Measurements from ENCODE around the gene FOXP2.

FOXP2 gene

DNA sequence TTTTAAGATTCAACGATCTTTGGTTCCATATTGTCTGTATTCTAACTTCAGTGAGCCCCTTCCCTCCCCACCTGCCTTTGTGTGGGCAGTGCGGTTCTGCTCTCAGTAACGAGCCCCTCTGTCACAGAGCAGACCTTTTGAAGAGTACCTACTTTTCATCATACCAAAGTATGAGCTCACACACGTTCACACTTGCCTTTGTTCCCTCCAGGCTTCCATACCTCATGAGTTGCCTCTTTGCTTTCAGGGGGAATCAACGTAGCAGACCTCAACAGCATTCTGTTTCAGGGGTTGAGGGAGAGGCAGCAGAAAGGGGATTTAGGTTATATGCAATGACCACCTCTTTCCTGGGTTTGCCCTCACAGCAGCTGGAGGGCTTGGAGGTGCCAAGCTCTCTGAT lies 295.9 kb downstream of the FOXP2 start (continued):
- TF ChIP-seq, protein P1, sequence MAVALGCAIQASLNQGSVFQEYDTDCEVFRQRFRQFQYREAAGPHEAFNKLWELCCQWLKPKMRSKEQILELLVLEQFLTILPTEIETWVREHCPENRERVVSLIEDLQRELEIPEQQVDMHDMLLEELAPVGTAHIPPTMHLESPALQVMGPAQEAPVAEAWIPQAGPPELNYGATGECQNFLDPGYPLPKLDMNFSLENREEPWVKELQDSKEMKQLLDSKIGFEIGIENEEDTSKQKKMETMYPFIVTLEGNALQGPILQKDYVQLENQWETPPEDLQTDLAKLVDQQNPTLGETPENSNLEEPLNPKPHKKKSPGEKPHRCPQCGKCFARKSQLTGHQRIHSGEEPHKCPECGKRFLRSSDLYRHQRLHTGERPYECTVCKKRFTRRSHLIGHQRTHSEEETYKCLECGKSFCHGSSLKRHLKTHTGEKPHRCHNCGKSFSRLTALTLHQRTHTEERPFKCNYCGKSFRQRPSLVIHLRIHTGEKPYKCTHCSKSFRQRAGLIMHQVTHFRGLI (tag by site-specific recombination; IDR thresholded peaks at IDR 0.05): no peak
- TF ChIP-seq YY1 (tag by site-specific recombination; IDR thresholded peaks at IDR 0.05) (no peak), ZNF350 (tag by site-specific recombination; IDR thresholded peaks at IDR 0.05) (no peak), ZNF791 (tag by site-specific recombination; IDR thresholded peaks at IDR 0.05) (no peak), GLIS1 (tag by site-specific recombination; IDR thresholded peaks at IDR 0.05) (no peak), ZNF239 (tag by site-specific recombination; IDR thresholded peaks at IDR 0.05) (no peak), ZNF776 (tag by site-specific recombination; IDR thresholded peaks at IDR 0.05; ENCODE audit: borderline replicate concordance) (no peak), ZNF596 (tag by site-specific recombination; IDR thresholded peaks at IDR 0.05) (no peak), ZNF677 (tag by site-specific recombination; IDR thresholded peaks at IDR 0.05) (no peak)

DNA sequence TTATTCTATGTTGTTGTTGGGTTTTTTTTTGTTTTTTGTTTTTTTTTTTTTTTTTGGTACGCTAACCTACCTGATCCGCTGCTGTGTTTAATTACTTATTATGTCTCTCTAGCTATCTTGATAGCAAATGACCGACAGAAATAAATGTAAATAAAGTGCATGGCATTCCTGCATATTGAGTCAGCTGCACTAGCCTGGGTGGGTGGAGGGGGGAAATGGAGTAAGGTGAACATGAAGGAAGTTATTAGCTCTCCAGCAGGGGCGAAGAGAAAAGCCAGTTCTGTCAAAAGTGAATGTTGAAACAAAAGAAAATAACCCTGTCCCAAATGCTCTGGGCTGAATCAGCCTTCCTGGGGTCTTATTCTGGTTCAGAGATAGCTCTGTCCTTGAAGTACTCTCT lies 296.6 kb downstream of the FOXP2 start:
- H3K36me3 ChIP-seq (ENCODE audit: control insufficient read depth in 2 of 2, insufficient read depth in 1 of 2, low read length in 2 of 2): no peaks in the 10 kb centered on the region
- POLR2A ChIA-PET: no interaction called here
- CTCF ChIA-PET: interaction anchor here (0.6 kb wide), 3 partner anchors 40 to 1304 kb away, joined by 3 read pairs; no protein-coding TSS in a partner anchor

DNA sequence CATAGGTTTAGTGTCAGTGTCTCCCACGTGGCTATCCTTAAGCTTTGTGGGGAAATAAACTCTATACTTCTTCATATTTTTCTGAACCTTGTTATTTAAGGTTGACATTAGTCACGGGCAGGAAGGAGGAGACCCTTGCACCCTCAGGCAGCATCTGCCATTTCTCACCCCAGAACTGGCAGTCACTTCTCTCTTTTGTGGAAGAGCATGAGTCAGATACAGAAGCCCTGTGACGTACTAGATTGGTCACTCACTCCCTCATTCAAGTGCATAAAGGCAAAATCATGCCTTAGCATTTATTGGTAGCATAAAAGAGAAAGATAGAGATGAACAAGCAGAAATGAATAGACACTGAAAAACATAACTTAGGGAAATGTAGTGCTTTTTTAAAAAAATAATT lies 301.3 kb downstream of the FOXP2 start:
- ChIA-PET CTCF (no interaction called here), POLR2A (no interaction called here)
- TF ChIP-seq ZNF549 (tag by site-specific recombination; IDR thresholded peaks at IDR 0.05): no peak
- TF ChIP-seq ZNF169 (tag by site-specific recombination; IDR thresholded peaks at IDR 0.05): no peak
- no peak for TF ChIP-seq ZNF792 (tag by site-specific recombination; IDR thresholded peaks at IDR 0.05)
- TF ChIP-seq ZNF211 (tag by site-specific recombination; IDR thresholded peaks at IDR 0.05; ENCODE audit: low read depth): no peak
- Histone ChIP-seq H3K9me3 (ENCODE audit: control insufficient read depth, insufficient read depth, low read depth, low read length) (no peaks in the 10 kb centered on the region), H3K4me3 (ENCODE audit: low read depth, low read length) (no peak overlapping the region), H3K27ac (ENCODE audit: extremely low read depth, low read depth, low read length) (no peak overlapping the region), H3K4me1 (ENCODE audit: control insufficient read depth, insufficient read depth, low read length) (no peaks in the 10 kb centered on the region), H3K36me3 (ENCODE audit: control insufficient read depth in 2 of 2, insufficient read depth in 1 of 2, low read length in 2 of 2) (no peaks in the 10 kb centered on the region)

More for the DNA sequence above, 296.6 kb downstream of the FOXP2 start:
- Histone ChIP-seq H3K4me1 (ENCODE audit: control insufficient read depth, insufficient read depth, low read length) (no peaks in the 10 kb centered on the region), H3K27ac (ENCODE audit: extremely low read depth, low read depth, low read length) (no peak overlapping the region), H3K9me3 (ENCODE audit: control insufficient read depth, insufficient read depth, low read depth, low read length) (no peaks in the 10 kb centered on the region), H3K4me3 (ENCODE audit: low read depth, low read length) (no peak overlapping the region)
- no peak for TF ChIP-seq ZNF560 (tag by site-specific recombination; IDR thresholded peaks at IDR 0.05; ENCODE audit: borderline replicate concordance)
- TF ChIP-seq ZBTB1 (tag by site-specific recombination; IDR thresholded peaks at IDR 0.05): no peak
- TF ChIP-seq ZNF394 (tag by site-specific recombination; IDR thresholded peaks at IDR 0.05; ENCODE audit: borderline replicate concordance): no peak
- no peak for TF ChIP-seq ZNF626 (tag by site-specific recombination; IDR thresholded peaks at IDR 0.05)
- TF ChIP-seq HOXD13 (CRISPR knock-in tag; IDR thresholded peaks at IDR 0.05; ENCODE audit: borderline replicate concordance): no peak
- no peak for TF ChIP-seq ZBTB21 (tag by site-specific recombination; IDR thresholded peaks at IDR 0.05)
- no peak for TF ChIP-seq ZSCAN16 (tag by site-specific recombination; IDR thresholded peaks at IDR 0.05)
- TF ChIP-seq ZNF157 (tag by site-specific recombination; IDR thresholded peaks at IDR 0.05): no peak
- no peak for TF ChIP-seq FEZF1 (tag by site-specific recombination; IDR thresholded peaks at IDR 0.05)
- TF ChIP-seq SP3 (tag by site-specific recombination; IDR thresholded peaks at IDR 0.05): no peak
- TF ChIP-seq ZNF791 (tag by site-specific recombination; IDR thresholded peaks at IDR 0.05): no peak
- TF ChIP-seq ZEB2 (tag by site-specific recombination; IDR thresholded peaks at IDR 0.05): no peak
- TF ChIP-seq ZNF777 (tag by site-specific recombination; IDR thresholded peaks at IDR 0.05; ENCODE audit: borderline replicate concordance): no peak
- TF ChIP-seq, protein P2, sequence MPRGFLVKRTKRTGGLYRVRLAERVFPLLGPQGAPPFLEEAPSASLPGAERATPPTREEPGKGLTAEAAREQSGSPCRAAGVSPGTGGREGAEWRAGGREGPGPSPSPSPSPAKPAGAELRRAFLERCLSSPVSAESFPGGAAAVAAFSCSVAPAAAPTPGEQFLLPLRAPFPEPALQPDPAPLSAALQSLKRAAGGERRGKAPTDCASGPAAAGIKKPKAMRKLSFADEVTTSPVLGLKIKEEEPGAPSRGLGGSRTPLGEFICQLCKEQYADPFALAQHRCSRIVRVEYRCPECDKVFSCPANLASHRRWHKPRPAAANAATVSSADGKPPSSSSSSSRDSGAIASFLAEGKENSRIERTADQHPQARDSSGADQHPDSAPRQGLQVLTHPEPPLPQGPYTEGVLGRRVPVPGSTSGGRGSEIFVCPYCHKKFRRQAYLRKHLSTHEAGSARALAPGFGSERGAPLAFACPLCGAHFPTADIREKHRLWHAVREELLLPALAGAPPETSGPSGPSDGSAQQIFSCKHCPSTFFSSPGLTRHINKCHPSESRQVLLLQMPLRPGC (tag by site-specific recombination; IDR thresholded peaks at IDR 0.05): no peak
- TF ChIP-seq ZNF600 (tag by site-specific recombination; IDR thresholded peaks at IDR 0.05): no peak
- no peak for TF ChIP-seq ZFP69B (tag by site-specific recombination; IDR thresholded peaks at IDR 0.05)
- TF ChIP-seq ZNF146 (tag by site-specific recombination; IDR thresholded peaks at IDR 0.05): no peak
- TF ChIP-seq ZNF335 (tag by site-specific recombination; conservative IDR thresholded peaks at IDR 0.05): no peak
- no peak for TF ChIP-seq SP7 (tag by site-specific recombination; IDR thresholded peaks at IDR 0.05)

Data from HEK293 (cell line).